Measurements from ENCODE around the gene GAS7.

Gene GAS7

GRCh38 chr17:10208604-10209193, 10.3 kb upstream of the GAS7 start:
- H2AFZ ChIP-seq (ENCODE audit: low read depth), result no peak overlapping the region
- H3K79me2 ChIP-seq (ENCODE audit: insufficient read depth, low read depth), result no peaks in the 10 kb centered on the region
- no peaks in the 10 kb centered on the region for H3K36me3 ChIP-seq (ENCODE audit: insufficient read depth)
- no peak overlapping the region for H3K9ac ChIP-seq
- H3K4me3 ChIP-seq (IDR thresholded peaks at IDR 0.05; ENCODE audit: insufficient read depth, low read depth, low read length), result no peak overlapping the region
- H3K4me2 ChIP-seq, result no peak overlapping the region
- H3K27me3 ChIP-seq (ENCODE audit: insufficient read depth, low read depth), result no peaks in the 10 kb centered on the region
- H3K4me1 ChIP-seq (ENCODE audit: low read depth, poor library complexity, severe bottlenecking), result no peaks in the 10 kb centered on the region
- no peak for TF ChIP-seq CTCF (conservative IDR thresholded peaks at IDR 0.05; ENCODE audit: low read depth, low read length)
- no peak overlapping the region for H3K27ac ChIP-seq
- no peaks in the 10 kb centered on the region for H4K20me1 ChIP-seq (ENCODE audit: insufficient read depth)

GRCh38 chr17:10207153-10207552, 8.7 kb upstream of the GAS7 start:
- Histone ChIP-seq H3K36me3 (ENCODE audit: insufficient read depth) (no peaks in the 10 kb centered on the region), H3K4me1 (ENCODE audit: low read depth, poor library complexity, severe bottlenecking) (no peaks in the 10 kb centered on the region), H3K27ac (no peak overlapping the region), H3K4me2 (no peak overlapping the region), H3K79me2 (ENCODE audit: insufficient read depth, low read depth) (no peaks in the 10 kb centered on the region), H4K20me1 (ENCODE audit: insufficient read depth) (no peaks in the 10 kb centered on the region), H3K9ac (no peak overlapping the region), H2AFZ (ENCODE audit: low read depth) (no peak overlapping the region), H3K27me3 (ENCODE audit: insufficient read depth, low read depth) (no peaks in the 10 kb centered on the region), H3K4me3 (IDR thresholded peaks at IDR 0.05; ENCODE audit: insufficient read depth, low read depth, low read length) (no peak overlapping the region)
- TF ChIP-seq CTCF (conservative IDR thresholded peaks at IDR 0.05; ENCODE audit: low read depth, low read length), result no peak

- TF ChIP-seq CTCF (conservative IDR thresholded peaks at IDR 0.05; ENCODE audit: low read depth, low read length), result no peak
- Histone ChIP-seq H4K20me1 (ENCODE audit: insufficient read depth) (no peaks in the 10 kb centered on the region), H3K27ac (no peak overlapping the region), H3K4me1 (ENCODE audit: low read depth, poor library complexity, severe bottlenecking) (no peaks in the 10 kb centered on the region), H3K9ac (no peak overlapping the region), H2AFZ (ENCODE audit: low read depth) (no peak overlapping the region), H3K79me2 (ENCODE audit: insufficient read depth, low read depth) (no peaks in the 10 kb centered on the region), H3K4me3 (IDR thresholded peaks at IDR 0.05; ENCODE audit: insufficient read depth, low read depth, low read length) (no peak overlapping the region), H3K4me2 (no peak overlapping the region), H3K36me3 (ENCODE audit: insufficient read depth) (no peaks in the 10 kb centered on the region), H3K27me3 (ENCODE audit: insufficient read depth, low read depth) (no peaks in the 10 kb centered on the region)
Measured at GRCh38 chr17:10205549-10206185, 7.3 kb upstream of the GAS7 start.

- Histone ChIP-seq H3K27ac (no peak overlapping the region), H3K79me2 (ENCODE audit: insufficient read depth, low read depth) (no peaks in the 10 kb centered on the region), H3K36me3 (ENCODE audit: insufficient read depth) (no peaks in the 10 kb centered on the region), H3K4me2 (no peak overlapping the region), H4K20me1 (ENCODE audit: insufficient read depth) (no peaks in the 10 kb centered on the region), H3K27me3 (ENCODE audit: insufficient read depth, low read depth) (no peaks in the 10 kb centered on the region), H3K4me3 (IDR thresholded peaks at IDR 0.05; ENCODE audit: insufficient read depth, low read depth, low read length) (no peak overlapping the region), H2AFZ (ENCODE audit: low read depth) (no peak overlapping the region), H3K4me1 (ENCODE audit: low read depth, poor library complexity, severe bottlenecking) (no peaks in the 10 kb centered on the region), H3K9ac (no peak overlapping the region)
- no peak for TF ChIP-seq CTCF (conservative IDR thresholded peaks at IDR 0.05; ENCODE audit: low read depth, low read length)
Measured at GRCh38 chr17:10201680-10202079, 3.3 kb upstream of the GAS7 start.

Measured in KMS-11 (cell line).